Measurements from ENCODE around the gene KIF1C. TPM values are rescaled to one million over a fixed set of nuclear protein-coding genes. Genes with fewer than 3 reads are reported as not detected.
A peak's percentile ranks its signal among the peaks of the same experiment; 100 is the strongest.

The KIF1C gene
- total RNA-seq, 1 donor from 2014 or later: 22.1 TPM

- Histone ChIP-seq H4K20me1 (ENCODE audit: low read depth) (no peaks in the 10 kb centered on the region), H3K27ac (no peak within 1 kb of the TSS), H3K9ac (no peak within 1 kb of the TSS), H3K27me3 (peaks cover 46% of the 10 kb centered on the region), H3K4me1 (no peaks in the 10 kb centered on the region), H3K4me3 (peak within 1 kb of the TSS; percentile 33), H3K9me3 (ENCODE audit: low read depth) (no peaks in the 10 kb centered on the region), H3F3A (ENCODE audit: low read depth) (no peaks in the 10 kb centered on the region), H3K4me2 (peak within 1 kb of the TSS; percentile 76), H3K79me2 (ENCODE audit: low read depth) (no peaks in the 10 kb centered on the region), H3K36me3 (no peaks in the 10 kb centered on the region), H2AFZ (replicated peaks) (peak within 1 kb of the TSS; percentile 80)
- Mint-ChIP-seq H3K27ac (no peak within 1 kb of the TSS), H3K4me3 (no peak within 1 kb of the TSS), H3K36me3 (no peaks in the 10 kb centered on the region), H3K4me1 (peaks cover 3% of the 10 kb centered on the region), H3K9me3 (peaks cover 3% of the 10 kb centered on the region), H3K27me3 (ENCODE audit: insufficient read depth, low read depth) (peaks cover 25% of the 10 kb centered on the region)
- TF ChIP-seq CTCF (IDR thresholded peaks at IDR 0.05) (no peak), EZH2 (IDR thresholded peaks at IDR 0.05) (no peak), EZH2phosphoT487 (IDR thresholded peaks at IDR 0.05) (no peak)
- DNase-seq (ENCODE audit: low spot score): peak; percentile 21
Measured at GRCh38 chr17:5035315-5035714, 37.6 kb downstream of the KIF1C start, which contains the start of gene SLC52A1. SLC52A1 (minus strand) TSS chr17:5035426; CDS start chr17:5034606, 820 bp downstream.

GRCh38 chr17:5042157-5043022 is 44.6 kb downstream of the KIF1C start:
- H3K79me2 ChIP-seq (ENCODE audit: low read depth): no peaks in the 10 kb centered on the region
- H3K9ac ChIP-seq: no peak overlapping the region
- H3K36me3 ChIP-seq: no peaks in the 10 kb centered on the region
- Mint-ChIP-seq H3K27me3 (ENCODE audit: insufficient read depth, low read depth) (peaks cover 3% of the 10 kb centered on the region), H3K36me3 (no peaks in the 10 kb centered on the region), H3K4me3 (no peak overlapping the region), H3K4me1 (no peaks in the 10 kb centered on the region), H3K27ac (no peak overlapping the region), H3K9me3 (peaks cover 8% of the 10 kb centered on the region)
- H3K27ac ChIP-seq: no peak overlapping the region
- H3F3A ChIP-seq (ENCODE audit: low read depth): no peaks in the 10 kb centered on the region
- H3K9me3 ChIP-seq (ENCODE audit: low read depth): no peaks in the 10 kb centered on the region
- H4K20me1 ChIP-seq (ENCODE audit: low read depth): no peaks in the 10 kb centered on the region
- no peaks in the 10 kb centered on the region for H3K27me3 ChIP-seq
- H3K4me2 ChIP-seq: no peak overlapping the region
- no peak for DNase-seq (ENCODE audit: low spot score)
- H3K4me3 ChIP-seq: no peak overlapping the region
- no peaks in the 10 kb centered on the region for H3K4me1 ChIP-seq
- no peak for TF ChIP-seq EZH2 (IDR thresholded peaks at IDR 0.05)
- no peak for TF ChIP-seq EZH2phosphoT487 (IDR thresholded peaks at IDR 0.05)
- no peak for TF ChIP-seq CTCF (IDR thresholded peaks at IDR 0.05)
- no peak overlapping the region for H2AFZ ChIP-seq (replicated peaks)

- Histone ChIP-seq H2AFZ (replicated peaks) (no peak overlapping the region), H3K27me3 (no peaks in the 10 kb centered on the region), H3F3A (ENCODE audit: low read depth) (no peaks in the 10 kb centered on the region), H3K79me2 (ENCODE audit: low read depth) (no peaks in the 10 kb centered on the region), H3K4me1 (no peaks in the 10 kb centered on the region), H3K9me3 (ENCODE audit: low read depth) (no peaks in the 10 kb centered on the region), H4K20me1 (ENCODE audit: low read depth) (no peaks in the 10 kb centered on the region), H3K4me2 (no peak overlapping the region), H3K36me3 (no peaks in the 10 kb centered on the region), H3K4me3 (no peak overlapping the region), H3K27ac (no peak overlapping the region), H3K9ac (no peak overlapping the region)
- peaks cover 8% of the 10 kb centered on the region for H3K9me3 Mint-ChIP-seq
- no peak for DNase-seq (ENCODE audit: low spot score)
- TF ChIP-seq EZH2 (IDR thresholded peaks at IDR 0.05) (no peak), CTCF (IDR thresholded peaks at IDR 0.05) (no peak), EZH2phosphoT487 (IDR thresholded peaks at IDR 0.05) (no peak)
- no peaks in the 10 kb centered on the region for H3K36me3 Mint-ChIP-seq
- no peak overlapping the region for H3K27ac Mint-ChIP-seq
- peaks cover 3% of the 10 kb centered on the region for H3K27me3 Mint-ChIP-seq (ENCODE audit: insufficient read depth, low read depth)
- no peak overlapping the region for H3K4me3 Mint-ChIP-seq
- no peaks in the 10 kb centered on the region for H3K4me1 Mint-ChIP-seq
Measured at GRCh38 chr17:5043524-5043923, 45.8 kb downstream of the KIF1C start.

Measured in neural progenitor cell (in vitro differentiated cells).